Measurements from ENCODE around the gene PPP1R9A.
"Not testable (repeated sequence)": the region's sequence is repeated elsewhere in the genome, so short reads cannot be mapped to it uniquely, and the experiment has no call there.

Gene PPP1R9A

DNA sequence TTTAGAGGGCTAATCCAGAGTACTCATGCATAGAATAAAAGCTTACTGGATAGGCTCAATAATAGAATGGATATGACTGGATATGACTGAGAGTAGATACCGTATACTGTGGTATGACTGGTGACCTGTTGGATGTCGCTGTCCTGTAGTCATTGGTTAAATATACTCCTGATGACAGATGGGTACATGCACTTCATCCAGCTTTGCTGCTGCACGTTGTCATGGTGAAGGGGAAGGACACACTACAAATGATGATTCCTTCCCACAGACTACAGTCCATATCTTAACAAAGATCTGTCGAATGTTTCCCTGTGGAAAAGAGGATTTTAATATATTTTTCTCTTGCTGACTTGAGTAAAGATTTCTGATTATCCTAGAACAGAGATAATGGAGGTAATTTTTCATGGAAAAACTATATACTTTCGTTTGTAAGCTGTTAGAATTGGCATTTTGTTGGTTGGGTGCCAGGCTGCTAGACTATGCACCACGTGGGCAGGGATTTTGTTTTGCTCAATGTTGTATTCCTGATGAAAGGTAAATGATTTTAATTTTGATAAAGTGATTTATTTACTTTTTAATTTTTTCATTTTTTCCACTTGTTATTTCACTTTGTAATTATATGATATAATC is 97.3 kb downstream of the PPP1R9A start:
- no peaks in the 10 kb centered on the region for H3K4me1 ChIP-seq (ENCODE audit: control insufficient read depth, insufficient read depth, low read length, unreplicated experiment)
- no peak overlapping the region for H3K4me3 ChIP-seq (ENCODE audit: low read depth, low read length)
- H3K79me2 ChIP-seq (ENCODE audit: control insufficient read depth, insufficient read depth, low read length, unreplicated experiment): no peaks in the 10 kb centered on the region
- H3K27me3 ChIP-seq (ENCODE audit: insufficient read depth, low read length): no peaks in the 10 kb centered on the region
- no peaks in the 10 kb centered on the region for H3K36me3 ChIP-seq (ENCODE audit: insufficient read depth, low read length)
- H2AFZ ChIP-seq (ENCODE audit: low read length, unreplicated experiment): no peak overlapping the region
- H3K27ac ChIP-seq (ENCODE audit: low read depth, low read length): no peak overlapping the region

DNA sequence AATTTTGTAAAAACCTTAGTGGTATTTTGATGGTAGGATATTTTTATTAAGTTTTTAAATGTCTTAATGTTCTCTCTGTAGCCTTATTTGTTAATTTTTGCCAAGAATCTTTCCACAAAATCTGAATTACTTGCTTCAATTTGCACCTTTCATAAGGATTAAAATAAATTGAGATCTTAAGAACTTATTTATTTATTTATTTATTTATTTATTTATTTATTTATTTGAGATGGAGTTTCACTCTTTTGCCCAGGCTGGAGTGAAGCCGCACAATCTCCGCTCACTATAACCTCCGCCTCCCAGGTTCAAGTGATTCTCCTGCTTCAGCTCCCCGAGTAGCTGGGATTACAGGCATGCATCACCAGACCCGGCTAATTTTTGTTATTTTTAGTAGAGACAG is 98.6 kb downstream of the PPP1R9A start:
- Histone ChIP-seq H2AFZ (ENCODE audit: low read length, unreplicated experiment) (no peak overlapping the region), H3K4me3 (ENCODE audit: low read depth, low read length) (no peak overlapping the region), H3K36me3 (ENCODE audit: insufficient read depth, low read length) (no peaks in the 10 kb centered on the region), H3K79me2 (ENCODE audit: control insufficient read depth, insufficient read depth, low read length, unreplicated experiment) (no peaks in the 10 kb centered on the region), H3K27ac (ENCODE audit: low read depth, low read length) (no peak overlapping the region), H3K27me3 (ENCODE audit: insufficient read depth, low read length) (no peaks in the 10 kb centered on the region), H3K4me1 (ENCODE audit: control insufficient read depth, insufficient read depth, low read length, unreplicated experiment) (no peaks in the 10 kb centered on the region)

DNA sequence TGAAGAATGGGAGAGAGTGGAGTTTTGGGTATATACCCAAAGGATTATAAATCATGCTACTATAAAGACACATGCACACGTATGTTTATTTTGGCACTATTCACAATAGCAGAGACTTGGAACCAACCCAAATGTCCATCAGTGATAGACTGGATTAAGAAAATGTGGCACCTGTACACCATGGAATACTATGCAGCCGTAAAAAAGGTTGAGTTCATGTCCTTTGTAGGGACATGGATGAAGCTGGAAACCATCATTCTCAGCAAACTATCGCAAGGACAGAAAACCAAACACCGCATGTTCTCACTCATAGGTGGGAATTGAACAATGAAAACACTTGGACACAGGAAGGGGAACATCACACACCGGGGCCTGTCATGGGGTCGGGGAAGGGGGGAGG is 101.4 kb downstream of the PPP1R9A start:
- H3K27ac ChIP-seq (ENCODE audit: low read depth, low read length); H3K4me3 ChIP-seq (ENCODE audit: low read depth, low read length); H3K36me3 ChIP-seq (ENCODE audit: insufficient read depth, low read length); H3K79me2 ChIP-seq (ENCODE audit: control insufficient read depth, insufficient read depth, low read length, unreplicated experiment); H3K27me3 ChIP-seq (ENCODE audit: insufficient read depth, low read length); H2AFZ ChIP-seq (ENCODE audit: low read length, unreplicated experiment); H3K4me1 ChIP-seq (ENCODE audit: control insufficient read depth, insufficient read depth, low read length, unreplicated experiment): not testable (repeated sequence)

DNA sequence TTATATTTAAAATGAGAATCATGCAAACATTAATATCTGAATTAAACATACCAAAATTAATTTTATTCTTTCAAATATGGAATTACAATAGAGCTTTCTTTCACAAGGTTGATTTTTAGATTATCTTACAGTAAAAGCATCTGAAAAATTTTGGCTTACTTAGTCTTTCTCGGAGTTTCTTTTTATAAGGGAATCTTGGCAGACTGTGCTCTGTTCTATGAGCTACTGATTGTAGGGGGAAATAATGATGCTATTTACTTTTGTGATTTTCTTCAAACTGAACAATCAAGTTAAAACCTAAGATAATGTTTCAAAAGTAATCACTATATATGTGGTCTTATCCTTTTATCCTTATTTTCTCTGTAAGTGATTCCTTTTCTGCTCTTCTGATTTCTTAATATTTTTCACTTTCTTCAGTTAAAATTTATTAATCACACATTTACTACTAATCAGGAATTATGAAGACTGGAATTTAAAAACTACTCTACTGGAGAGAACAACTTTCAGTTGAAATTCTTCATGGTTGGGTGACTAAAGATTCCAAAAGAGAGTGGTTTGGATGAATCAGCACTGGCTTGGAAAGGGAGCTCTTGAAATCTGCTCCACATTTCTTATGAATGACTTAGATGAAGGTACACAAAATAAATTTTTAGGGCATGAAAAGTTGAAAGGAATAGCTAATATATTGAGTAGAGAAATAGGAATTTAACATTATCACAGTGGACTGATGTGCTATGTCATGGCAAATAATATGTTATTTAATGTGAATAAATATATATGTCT is 103.9 kb downstream of the PPP1R9A start:
- no peaks in the 10 kb centered on the region for H3K36me3 ChIP-seq (ENCODE audit: insufficient read depth, low read length)
- no peak overlapping the region for H2AFZ ChIP-seq (ENCODE audit: low read length, unreplicated experiment)
- peak overlapping the region; percentile 45 for H3K27ac ChIP-seq (ENCODE audit: low read depth, low read length)
- peaks cover 6% of the 10 kb centered on the region for H3K4me1 ChIP-seq (ENCODE audit: control insufficient read depth, insufficient read depth, low read length, unreplicated experiment)
- H3K4me3 ChIP-seq (ENCODE audit: low read depth, low read length): no peak overlapping the region
- no peaks in the 10 kb centered on the region for H3K27me3 ChIP-seq (ENCODE audit: insufficient read depth, low read length)
- H3K79me2 ChIP-seq (ENCODE audit: control insufficient read depth, insufficient read depth, low read length, unreplicated experiment): no peaks in the 10 kb centered on the region

DNA sequence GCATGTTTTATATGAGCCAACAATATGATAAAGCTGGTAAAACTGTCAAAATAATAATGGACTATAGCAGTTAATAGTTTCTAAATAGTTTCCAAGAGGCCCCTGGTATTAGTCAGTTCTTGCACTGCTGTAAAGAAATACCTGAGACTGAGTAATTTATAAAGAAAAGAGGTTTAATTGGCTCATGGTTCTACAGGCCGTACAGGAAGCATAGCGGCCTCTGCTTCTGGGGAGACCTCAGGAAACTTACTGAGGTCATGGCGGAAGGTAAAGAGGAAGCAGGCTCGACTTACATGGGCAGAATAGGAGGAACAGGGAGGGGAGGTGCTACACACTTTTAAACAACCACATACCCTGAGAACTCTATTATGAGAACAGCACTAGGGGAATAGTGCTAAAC is 104.6 kb downstream of the PPP1R9A start:
- Histone ChIP-seq H3K79me2 (ENCODE audit: control insufficient read depth, insufficient read depth, low read length, unreplicated experiment) (no peaks in the 10 kb centered on the region), H3K36me3 (ENCODE audit: insufficient read depth, low read length) (no peaks in the 10 kb centered on the region), H3K4me1 (ENCODE audit: control insufficient read depth, insufficient read depth, low read length, unreplicated experiment) (peaks cover 6% of the 10 kb centered on the region), H3K4me3 (ENCODE audit: low read depth, low read length) (no peak overlapping the region), H3K27me3 (ENCODE audit: insufficient read depth, low read length) (no peaks in the 10 kb centered on the region), H3K27ac (ENCODE audit: low read depth, low read length) (no peak overlapping the region), H2AFZ (ENCODE audit: low read length, unreplicated experiment) (no peak overlapping the region)

DNA sequence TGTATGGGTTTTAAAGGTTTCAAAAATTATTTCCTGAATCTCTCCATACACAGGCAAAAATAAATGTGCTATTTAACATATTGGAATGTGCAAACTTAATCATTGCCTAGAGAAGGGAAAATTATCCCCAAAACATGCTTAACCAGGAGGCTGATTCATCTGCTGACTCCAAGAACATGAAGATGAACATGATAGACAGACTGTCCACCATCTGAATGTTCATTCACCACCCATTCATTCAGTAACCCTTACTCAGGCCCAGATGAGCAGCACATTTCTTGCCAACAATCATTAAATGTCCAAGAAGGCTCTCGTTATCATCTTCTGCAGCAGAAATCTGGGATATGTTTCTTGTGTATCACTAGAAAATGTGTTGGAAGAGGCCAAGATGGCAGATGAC is 110.6 kb downstream of the PPP1R9A start:
- H3K36me3 ChIP-seq (ENCODE audit: insufficient read depth, low read length): no peaks in the 10 kb centered on the region
- no peaks in the 10 kb centered on the region for H3K79me2 ChIP-seq (ENCODE audit: control insufficient read depth, insufficient read depth, low read length, unreplicated experiment)
- no peak overlapping the region for H3K4me3 ChIP-seq (ENCODE audit: low read depth, low read length)
- H3K27ac ChIP-seq (ENCODE audit: low read depth, low read length): no peak overlapping the region
- no peaks in the 10 kb centered on the region for H3K4me1 ChIP-seq (ENCODE audit: control insufficient read depth, insufficient read depth, low read length, unreplicated experiment)
- H2AFZ ChIP-seq (ENCODE audit: low read length, unreplicated experiment): no peak overlapping the region
- H3K27me3 ChIP-seq (ENCODE audit: insufficient read depth, low read length): no peaks in the 10 kb centered on the region

DNA sequence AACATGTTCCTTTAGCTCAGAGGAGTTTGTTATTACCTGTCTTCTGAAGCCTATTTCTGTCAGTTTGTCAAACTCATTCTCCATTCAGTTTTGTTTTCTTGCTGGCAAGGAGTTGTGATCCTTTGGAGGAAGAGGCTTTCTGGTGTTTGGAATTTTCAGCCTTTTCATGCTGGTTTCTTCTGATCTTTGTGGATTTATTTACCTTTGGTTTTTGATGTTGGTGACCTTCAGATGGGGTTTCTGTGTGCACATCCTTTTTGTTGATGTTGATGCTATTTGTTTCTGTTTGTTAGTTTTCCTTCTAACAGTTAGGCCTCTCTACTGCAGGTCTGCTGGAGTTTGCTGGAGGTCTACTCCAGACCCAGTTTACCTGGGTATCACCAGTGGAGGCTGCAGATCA is 118.6 kb downstream of the PPP1R9A start:
- no peak overlapping the region for H3K27ac ChIP-seq (ENCODE audit: low read depth, low read length)
- no peaks in the 10 kb centered on the region for H3K27me3 ChIP-seq (ENCODE audit: insufficient read depth, low read length)
- no peaks in the 10 kb centered on the region for H3K79me2 ChIP-seq (ENCODE audit: control insufficient read depth, insufficient read depth, low read length, unreplicated experiment)
- H3K36me3 ChIP-seq (ENCODE audit: insufficient read depth, low read length): no peaks in the 10 kb centered on the region
- no peak overlapping the region for H3K4me3 ChIP-seq (ENCODE audit: low read depth, low read length)
- no peak overlapping the region for H2AFZ ChIP-seq (ENCODE audit: low read length, unreplicated experiment)
- no peaks in the 10 kb centered on the region for H3K4me1 ChIP-seq (ENCODE audit: control insufficient read depth, insufficient read depth, low read length, unreplicated experiment)

DNA sequence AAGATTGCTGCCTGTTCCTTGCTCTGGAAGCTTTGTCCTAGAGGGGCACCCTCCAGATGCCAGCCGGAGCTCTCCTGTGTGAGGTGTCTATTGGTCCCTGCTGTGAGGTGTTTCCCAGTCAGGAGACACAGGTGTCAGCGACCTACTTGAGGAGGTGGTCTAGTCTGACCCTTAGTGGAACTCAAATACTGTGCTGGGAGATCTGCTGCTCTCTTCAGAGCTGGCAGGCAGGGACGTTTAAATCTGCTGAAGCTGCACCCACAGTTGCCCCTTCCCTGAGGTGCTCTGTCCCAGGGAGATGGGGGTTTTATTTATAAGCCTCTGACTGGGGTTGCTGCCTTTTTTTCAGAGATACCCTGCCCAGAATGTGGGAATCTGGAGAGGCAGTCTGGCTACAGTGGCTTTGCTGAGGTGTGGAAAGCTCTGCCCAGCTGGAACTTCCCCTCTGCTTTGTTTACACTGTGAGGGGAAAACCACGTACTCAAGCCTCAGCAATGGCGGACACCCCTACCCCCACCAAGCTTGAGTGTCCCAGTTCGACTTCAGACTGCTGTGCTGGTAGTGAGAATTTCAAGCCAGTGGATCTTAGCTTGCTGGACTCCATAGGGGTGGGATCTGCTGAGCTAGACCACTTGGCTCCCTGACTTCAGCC is 119.2 kb downstream of the PPP1R9A start:
- Histone ChIP-seq H3K79me2 (ENCODE audit: control insufficient read depth, insufficient read depth, low read length, unreplicated experiment) (no peaks in the 10 kb centered on the region), H3K36me3 (ENCODE audit: insufficient read depth, low read length) (no peaks in the 10 kb centered on the region), H3K27me3 (ENCODE audit: insufficient read depth, low read length) (no peaks in the 10 kb centered on the region), H3K27ac (ENCODE audit: low read depth, low read length) (no peak overlapping the region), H3K4me1 (ENCODE audit: control insufficient read depth, insufficient read depth, low read length, unreplicated experiment) (no peaks in the 10 kb centered on the region), H2AFZ (ENCODE audit: low read length, unreplicated experiment) (no peak overlapping the region), H3K4me3 (ENCODE audit: low read depth, low read length) (no peak overlapping the region)

DNA sequence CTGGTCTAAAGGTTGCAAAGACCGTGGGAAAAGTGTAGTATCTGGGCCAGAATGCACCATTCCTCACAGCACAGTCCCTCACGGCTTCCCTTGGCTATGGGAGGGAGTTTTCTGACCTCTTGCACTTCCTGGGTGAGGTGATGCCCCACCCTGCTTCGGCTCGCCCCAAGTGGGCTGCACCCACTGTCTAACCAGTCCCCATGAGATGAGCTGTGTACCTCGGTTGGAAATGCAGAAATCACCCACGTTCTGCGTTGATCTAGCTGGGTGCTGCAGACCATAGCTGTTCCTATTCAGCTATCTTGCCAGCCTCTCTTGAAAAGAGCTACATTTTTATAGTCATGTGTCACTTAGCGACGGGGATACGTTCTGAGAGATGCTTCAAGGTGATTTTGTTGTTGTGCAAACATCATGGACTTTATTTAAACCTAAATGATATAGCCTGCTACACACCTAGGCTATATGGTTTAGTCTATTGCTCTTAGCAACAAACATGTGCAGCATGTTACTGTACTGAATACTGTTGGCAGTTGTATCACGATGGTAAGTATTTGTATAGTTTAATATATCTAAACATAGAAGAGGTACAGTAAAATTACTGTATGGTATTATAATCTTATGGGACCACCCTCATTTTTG is 120.0 kb downstream of the PPP1R9A start:
- H3K36me3 ChIP-seq (ENCODE audit: insufficient read depth, low read length): no peaks in the 10 kb centered on the region
- H3K27ac ChIP-seq (ENCODE audit: low read depth, low read length): no peak overlapping the region

DNA sequence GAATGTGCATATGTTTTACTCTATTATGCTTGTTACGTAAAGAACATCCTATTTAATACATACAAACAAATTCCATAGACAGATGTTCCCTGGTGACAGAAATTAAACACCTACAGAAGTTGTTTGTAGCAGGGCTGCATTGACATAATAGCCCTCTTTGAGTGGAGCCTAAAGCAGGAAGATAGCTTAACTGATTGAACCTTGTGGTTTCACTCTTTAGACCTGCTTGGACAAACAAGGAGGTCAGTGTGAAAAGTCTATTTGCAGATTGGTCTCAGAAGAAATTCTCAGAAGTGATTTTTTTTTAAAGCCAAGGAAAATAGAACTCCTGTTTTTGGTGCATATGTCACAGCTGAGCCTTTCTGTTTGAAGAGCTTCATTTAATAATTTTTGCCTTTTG is 121.3 kb downstream of the PPP1R9A start:
- Histone ChIP-seq H3K4me3 (ENCODE audit: low read depth, low read length) (no peak overlapping the region), H3K4me1 (ENCODE audit: control insufficient read depth, insufficient read depth, low read length, unreplicated experiment) (no peaks in the 10 kb centered on the region), H2AFZ (ENCODE audit: low read length, unreplicated experiment) (no peak overlapping the region), H3K27me3 (ENCODE audit: insufficient read depth, low read length) (no peaks in the 10 kb centered on the region), H3K79me2 (ENCODE audit: control insufficient read depth, insufficient read depth, low read length, unreplicated experiment) (no peaks in the 10 kb centered on the region), H3K27ac (ENCODE audit: low read depth, low read length) (no peak overlapping the region), H3K36me3 (ENCODE audit: insufficient read depth, low read length) (no peaks in the 10 kb centered on the region)

More for the DNA sequence above, 120.0 kb downstream of the PPP1R9A start:
- H2AFZ ChIP-seq (ENCODE audit: low read length, unreplicated experiment): no peak overlapping the region
- H3K79me2 ChIP-seq (ENCODE audit: control insufficient read depth, insufficient read depth, low read length, unreplicated experiment): no peaks in the 10 kb centered on the region
- no peak overlapping the region for H3K4me3 ChIP-seq (ENCODE audit: low read depth, low read length)
- H3K27me3 ChIP-seq (ENCODE audit: insufficient read depth, low read length): no peaks in the 10 kb centered on the region
- no peaks in the 10 kb centered on the region for H3K4me1 ChIP-seq (ENCODE audit: control insufficient read depth, insufficient read depth, low read length, unreplicated experiment)
